Activated CD4-positive, CD25-positive, alpha-beta regulatory T cell (primary cell): Measurements from ENCODE around the gene HYLS1.

Experiments
- DNase-seq, 4 experiments: peaks; one replicate each; lab custom pipeline; 2025; lab: John Stamatoyannopoulos, UW

Gene HYLS1

GRCh38 chr11:125949271-125950177, 62.1 kb downstream of the HYLS1 start:
- DNase-seq, result no peak

- DNase-seq, result no peak
These were observed 62.7 kb downstream of the HYLS1 start for GRCh38 chr11:125950178-125950490.
